K562 (cell line): Measurements from ENCODE around the gene GPR15. TPM values are rescaled to one million over a fixed set of nuclear protein-coding genes. Genes with fewer than 3 reads are reported as not detected.

ENCODE experiments used
- ATAC-seq: fragments of 200-7000 bp; cut with Tn5 transposase; 3 replicates; pipeline ENCODE4 v1.9.1; 2020; ENCODE audit warnings: moderate library complexity
- BruUV-seq: library from RNA; stranded (reverse); fragments of 400-500 nt; replicated peaks from 2 replicates; lab custom pipeline; 2021; lab: Mats Ljungman, UMichigan
- CTCF ChIA-PET: fragments of 300-600 bp; formaldehyde crosslinking; extraction: SDS; loops from one replicate; lab custom pipeline; 2021; ENCODE audit warnings: low intra/inter-chr PET ratio; lab: Yijun Ruan, JAX
- POLR2A ChIA-PET: fragments of 300-600, 350-650 bp; sonication (Branson Sonifier 250); formaldehyde crosslinking; extraction: SDS; loops from one replicate; lab custom pipeline; 2021; ENCODE audit warnings: antibody characterized with exemption, inconsistent platforms; lab: Yijun Ruan, JAX
- DNase-seq, 4 experiments: peaks; one replicate each; pipeline versions ENCODE4 v3.0.0 to v3.0.0-alpha.2; 2011 to 2018; ENCODE audit warnings: low spot score in 3 of 4, mixed read lengths in 3 of 4; ENCODE audit errors: extremely low read depth in 1 of 4
- FAIRE-seq: peaks from 2 replicates; lab custom pipeline; 2011; peaks lifted over from hg19 to GRCh38; lab: Jason Lieb, UNC
- H2AFZ ChIP-seq: 2 replicates; pipeline ENCODE4 v1.6.0; 2011; ENCODE audit warnings: low read depth, low read length, control low read depth, inconsistent platforms
- H3K27ac ChIP-seq: fragments of 200-600 bp; 3 replicates; pipeline ENCODE4 v1.8.0; 2011; ENCODE audit warnings: low read depth, mild to moderate bottlenecking, control low read depth, inconsistent platforms, low read length, moderate library complexity, mixed read lengths; ENCODE audit errors: extremely low read depth
- H3K27me3 ChIP-seq, 2 experiments: fragments of 300-600 bp in 1 of 2; 2 replicates in 1 of 2; 3 replicates in 1 of 2; pipeline versions ENCODE4 v1.6.0 to v1.8.0; 2011; ENCODE audit warnings: inconsistent platforms in 2 of 2, low read length in 2 of 2, mild to moderate bottlenecking in 1 of 2, mixed read lengths in 1 of 2, moderate library complexity in 1 of 2; ENCODE audit not compliant: control insufficient read depth in 2 of 2, insufficient read depth in 2 of 2
- H3K36me3 ChIP-seq: fragments of 300-600 bp; 3 replicates; pipeline ENCODE4 v1.8.0; 2011; ENCODE audit warnings: mild to moderate bottlenecking, low read length, inconsistent platforms; ENCODE audit not compliant: control insufficient read depth, insufficient read depth
- H3K4me1 ChIP-seq, 2 experiments: fragments of 200-600 bp in 1 of 2; replicated peaks in 1 of 2; 2 replicates in 1 of 2; 3 replicates in 1 of 2; pipeline versions ENCODE4 v1.5.1 to v1.8.0; 2011; ENCODE audit warnings: inconsistent platforms in 2 of 2, low read length in 2 of 2, mild to moderate bottlenecking in 1 of 2, mixed read lengths in 1 of 2, moderate library complexity in 1 of 2; ENCODE audit not compliant: control insufficient read depth in 2 of 2, insufficient read depth in 2 of 2
- H3K4me2 ChIP-seq: 2 replicates; pipeline ENCODE4 v1.6.1; 2011; ENCODE audit warnings: low read length, control low read depth, inconsistent platforms, mixed read lengths; ENCODE audit not compliant: insufficient read depth
- H3K4me3 ChIP-seq: fragments of 200-600 bp; sonication (generic), shearing (Covaris generic); 2 replicates; pipeline ENCODE4 v1.5.1; 2016; ENCODE audit warnings: control low read depth, inconsistent platforms
- H3K79me2 ChIP-seq: fragments of 200-600 bp; 3 replicates; pipeline ENCODE4 v1.8.0; 2011; ENCODE audit warnings: low read length, inconsistent platforms; ENCODE audit not compliant: control insufficient read depth, insufficient read depth
- H3K9ac ChIP-seq, 2 experiments: 2 replicates each; pipeline versions ENCODE4 v1.6.0 to v1.6.1; 2011; ENCODE audit warnings: low read depth in 2 of 2, low read length in 2 of 2, control low read depth in 1 of 2, inconsistent platforms in 1 of 2, mild to moderate bottlenecking in 1 of 2, mixed read lengths in 1 of 2; ENCODE audit not compliant: insufficient read depth in 1 of 2
- H3K9me1 ChIP-seq: one replicate; pipeline ENCODE4 v1.6.0; 2011; ENCODE audit warnings: inconsistent platforms, mild to moderate bottlenecking, low read length, moderate library complexity; ENCODE audit not compliant: control insufficient read depth, insufficient read depth
- H3K9me3 ChIP-seq: replicated peaks from 2 replicates; pipeline ENCODE4 v1.5.1; 2011; ENCODE audit warnings: low read depth, low read length, inconsistent platforms; ENCODE audit not compliant: control insufficient read depth, insufficient read depth
- H4K20me1 ChIP-seq: replicated peaks from 2 replicates; pipeline ENCODE4 v1.6.1; 2011; ENCODE audit warnings: low read length, inconsistent platforms, mixed read lengths; ENCODE audit not compliant: control insufficient read depth, insufficient read depth
- CEBPG ChIP-seq, 3 experiments: fragments of 200-800 bp in 1 of 3; sonication (Bioruptor generic) in 1 of 3; sonication (generic) in 1 of 3; formaldehyde crosslinking in 1 of 3; IDR thresholded peaks in 2 of 3; conservative IDR thresholded peaks in 1 of 3; 2 replicates each; pipeline versions ENCODE4 v1.6.1 to v1.8.0; 2016 to 2022; ENCODE audit warnings: missing compliant biosample characterization in 2 of 3, missing genetic modification characterization in 2 of 3, mild to moderate bottlenecking in 1 of 3, missing genetic modification reagents in 1 of 3
- CREBBP ChIP-seq: IDR thresholded peaks from one replicate; pipeline ENCODE4 v1.6.1; 2012; ENCODE audit warnings: low read depth, mild to moderate bottlenecking, control low read depth, inconsistent platforms, low read length
- FOXA1 ChIP-seq: fragments of 450-650 bp; IDR thresholded peaks from 2 replicates; pipeline ENCODE4 v1.6.1; 2016; ENCODE audit warnings: mild to moderate bottlenecking, borderline replicate concordance
- FOXA3 ChIP-seq, 2 experiments: fragments of 450-650 bp in 1 of 2; sonication (generic) in 1 of 2; formaldehyde crosslinking; IDR thresholded peaks in 1 of 2; conservative IDR thresholded peaks in 1 of 2; 2 replicates each; pipeline versions ENCODE4 v1.4.0 to v1.8.0; 2020 to 2022; ENCODE audit warnings: mild to moderate bottlenecking in 2 of 2, missing genetic modification reagents in 1 of 2
- FOXJ2 ChIP-seq: fragments of 200-800 bp; sonication (Bioruptor generic); IDR thresholded peaks from 2 replicates; pipeline ENCODE4 v1.6.1; 2016; ENCODE audit warnings: missing genetic modification characterization, missing compliant biosample characterization
- FOXJ3 ChIP-seq: sonication (generic); formaldehyde crosslinking; IDR thresholded peaks from 2 replicates; pipeline ENCODE4 v1.4.0; 2020; ENCODE audit warnings: mild to moderate bottlenecking, missing genetic modification reagents
- POLR2G ChIP-seq: fragments of 200-400 bp; formaldehyde crosslinking; IDR thresholded peaks from 2 replicates; pipeline ENCODE4 v1.6.1; 2017; ENCODE audit warnings: low read depth, mild to moderate bottlenecking, antibody characterized with exemption, low read length, moderate library complexity
- RBM22 ChIP-seq: fragments of 200-400 bp; formaldehyde crosslinking; IDR thresholded peaks from 2 replicates; pipeline ENCODE4 v1.6.1; 2018; ENCODE audit warnings: low read length, low read depth; ENCODE audit not compliant: poor library complexity, severe bottlenecking
- RHOXF2B ChIP-seq: fragments of 250-450 bp; sonication (Bioruptor Pico); conservative IDR thresholded peaks from 2 replicates; pipeline ENCODE4 v1.5.1; 2021
- SMARCA5 ChIP-seq: fragments of 450-650 bp; IDR thresholded peaks from 2 replicates; pipeline ENCODE4 v1.6.1; 2016
- SOX6 ChIP-seq: fragments of 450-650 bp; IDR thresholded peaks from 2 replicates; pipeline ENCODE4 v1.6.1; 2014; ENCODE audit warnings: mild to moderate bottlenecking
- SRSF3 ChIP-seq: fragments of 200-400 bp; formaldehyde crosslinking; IDR thresholded peaks from 2 replicates; pipeline ENCODE4 v1.6.1; 2016; ENCODE audit warnings: mild to moderate bottlenecking, low read length, moderate library complexity; ENCODE audit not compliant: insufficient read depth
- THRB ChIP-seq: fragments of 450-650 bp; formaldehyde crosslinking; conservative IDR thresholded peaks from 2 replicates; pipeline ENCODE4 v1.4.0; 2022; ENCODE audit warnings: mild to moderate bottlenecking, missing genetic modification characterization
- WGBS: fragments of 100-300 bp; shearing (Covaris generic); methylation state at CpG from one replicate; pipeline ENCODE4 v1.1.6; 2016; ENCODE audit warnings: low coverage, mixed read lengths; ENCODE audit not compliant: insufficient coverage; ENCODE audit errors: missing lambda C conversion rate; 5-methylcytosine and 5-hydroxymethylcytosine counted together
- in situ Hi-C: fragments of 300-500 bp; cut with MboI; formaldehyde crosslinking; loops from 4 replicates; pipeline ENCODE4 v1.15.0; 2018; ENCODE audit warnings: inconsistent platforms, mixed read lengths
- intact Hi-C: fragments of 100-400 bp; cut with micrococcal nuclease; formaldehyde crosslinking; loops from 2 replicates; pipeline ENCODE4 v1.14.2; 2022
- polyA plus RNA-seq, 8 experiments: library from polyadenylated mRNA; depleted of rRNA in 4 of 8; stranded (reverse) in 5 of 8; unstranded in 3 of 8; fragments of >200 nt; fragmentation: Nextera tagmentation in 2 of 8; fragmentation: Illumina TruSeq in 1 of 8; extraction: Ambion mirVana in 2 of 8; extraction: Trizol in 1 of 8; gene quantifications; 2 replicates each; pipeline versions ENCODE4 v1.2.1 to v1.2.3, GENCODE V29; 2011 to 2014; ENCODE audit warnings: inconsistent platforms in 1 of 8, missing spikeins in 1 of 8
- total RNA-seq, 7 experiments: library from RNA; depleted of rRNA in 6 of 7; stranded (reverse); fragments of >200 nt in 6 of 7; fragmentation: Illumina TruSeq in 2 of 7; extraction: Trizol in 2 of 7; gene quantifications; 2 replicates each; pipeline versions ENCODE4 v1.2.1 to v1.2.3, GENCODE V29; 2011 to 2021; ENCODE audit warnings: low replicate concordance in 1 of 7
- TF ChIP-seq, protein P1 (sequence below): fragments of 200-800 bp; sonication (Bioruptor generic); IDR thresholded peaks from 2 replicates; pipeline ENCODE4 v1.6.1; 2016; ENCODE audit warnings: missing genetic modification characterization, missing compliant biosample characterization

GPR15 gene
- total and polyA plus RNA-seq, 9 of the 15 experiments (the other 6 are each of a cell fraction or from before 2014, with no cell fraction given), result 0.13 TPM; not detected in 8

- intact Hi-C loops, result no loop called here
- POLR2A ChIA-PET, result no interaction called here
- no TSS peak for BruUV-seq
- TF ChIP-seq POLR2G, result no peak
- TF ChIP-seq SMARCA5, result no peak
- TF ChIP-seq FOXJ2 (tag), result no peak
- TF ChIP-seq FOXA3 (CRISPR knock-in tag; conservative IDR thresholded peaks at IDR 0.05 in 1 of 2, IDR thresholded peaks at IDR 0.05 in 1 of 2), result no peak
- TF ChIP-seq CREBBP, result no peak
- no peak for TF ChIP-seq RBM22
- no peak for TF ChIP-seq SRSF3
- TF ChIP-seq FOXJ3, result no peak
- TF ChIP-seq, protein P1, sequence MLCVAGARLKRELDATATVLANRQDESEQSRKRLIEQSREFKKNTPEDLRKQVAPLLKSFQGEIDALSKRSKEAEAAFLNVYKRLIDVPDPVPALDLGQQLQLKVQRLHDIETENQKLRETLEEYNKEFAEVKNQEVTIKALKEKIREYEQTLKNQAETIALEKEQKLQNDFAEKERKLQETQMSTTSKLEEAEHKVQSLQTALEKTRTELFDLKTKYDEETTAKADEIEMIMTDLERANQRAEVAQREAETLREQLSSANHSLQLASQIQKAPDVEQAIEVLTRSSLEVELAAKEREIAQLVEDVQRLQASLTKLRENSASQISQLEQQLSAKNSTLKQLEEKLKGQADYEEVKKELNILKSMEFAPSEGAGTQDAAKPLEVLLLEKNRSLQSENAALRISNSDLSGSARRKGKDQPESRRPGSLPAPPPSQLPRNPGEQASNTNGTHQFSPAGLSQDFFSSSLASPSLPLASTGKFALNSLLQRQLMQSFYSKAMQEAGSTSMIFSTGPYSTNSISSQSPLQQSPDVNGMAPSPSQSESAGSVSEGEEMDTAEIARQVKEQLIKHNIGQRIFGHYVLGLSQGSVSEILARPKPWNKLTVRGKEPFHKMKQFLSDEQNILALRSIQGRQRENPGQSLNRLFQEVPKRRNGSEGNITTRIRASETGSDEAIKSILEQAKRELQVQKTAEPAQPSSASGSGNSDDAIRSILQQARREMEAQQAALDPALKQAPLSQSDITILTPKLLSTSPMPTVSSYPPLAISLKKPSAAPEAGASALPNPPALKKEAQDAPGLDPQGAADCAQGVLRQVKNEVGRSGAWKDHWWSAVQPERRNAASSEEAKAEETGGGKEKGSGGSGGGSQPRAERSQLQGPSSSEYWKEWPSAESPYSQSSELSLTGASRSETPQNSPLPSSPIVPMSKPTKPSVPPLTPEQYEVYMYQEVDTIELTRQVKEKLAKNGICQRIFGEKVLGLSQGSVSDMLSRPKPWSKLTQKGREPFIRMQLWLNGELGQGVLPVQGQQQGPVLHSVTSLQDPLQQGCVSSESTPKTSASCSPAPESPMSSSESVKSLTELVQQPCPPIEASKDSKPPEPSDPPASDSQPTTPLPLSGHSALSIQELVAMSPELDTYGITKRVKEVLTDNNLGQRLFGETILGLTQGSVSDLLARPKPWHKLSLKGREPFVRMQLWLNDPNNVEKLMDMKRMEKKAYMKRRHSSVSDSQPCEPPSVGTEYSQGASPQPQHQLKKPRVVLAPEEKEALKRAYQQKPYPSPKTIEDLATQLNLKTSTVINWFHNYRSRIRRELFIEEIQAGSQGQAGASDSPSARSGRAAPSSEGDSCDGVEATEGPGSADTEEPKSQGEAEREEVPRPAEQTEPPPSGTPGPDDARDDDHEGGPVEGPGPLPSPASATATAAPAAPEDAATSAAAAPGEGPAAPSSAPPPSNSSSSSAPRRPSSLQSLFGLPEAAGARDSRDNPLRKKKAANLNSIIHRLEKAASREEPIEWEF (CRISPR knock-in tag), result no peak
- TF ChIP-seq CEBPG (CRISPR knock-in tag; IDR thresholded peaks at IDR 0.05), result no peak
- TF ChIP-seq CEBPG (tag; conservative IDR thresholded peaks at IDR 0.05 in 1 of 2, IDR thresholded peaks at IDR 0.05 in 1 of 2), result no peak
- no peak for TF ChIP-seq RHOXF2B (CRISPR knock-in tag)
- no peak for TF ChIP-seq THRB (CRISPR knock-in tag)
- no peak for TF ChIP-seq FOXA1
- TF ChIP-seq SOX6, result no peak
Measured at GRCh38 chr3:98563661-98564281, 32.0 kb downstream of the GPR15 start.

More at GRCh38 chr3:98563661-98564281, 32.0 kb downstream of the GPR15 start:
- CTCF ChIA-PET, result no interaction called here
- H3K4me1 ChIP-seq, result no peaks in the 10 kb centered on the region; a peak in 2 of 5 replicates
- H2AFZ ChIP-seq, result no peak overlapping the region
- in situ Hi-C loops, result no loop called here
- DNase-seq (no peak), ATAC-seq (no peak), FAIRE-seq (no peak)
- no peaks in the 10 kb centered on the region for H3K9me3 ChIP-seq
- no peaks in the 10 kb centered on the region for H3K36me3 ChIP-seq
- H3K27me3 ChIP-seq, result no peaks in the 10 kb centered on the region
- no peaks in the 10 kb centered on the region for H3K9me1 ChIP-seq
- H3K9ac ChIP-seq, result no peak overlapping the region
- H3K4me3 ChIP-seq, result no peak overlapping the region
- no peak overlapping the region for H3K4me2 ChIP-seq
- H3K27ac ChIP-seq, result no peak overlapping the region
- H4K20me1 ChIP-seq, result no peaks in the 10 kb centered on the region
- no peaks in the 10 kb centered on the region for H3K79me2 ChIP-seq
- 30% methylated on average over 2 of the region's 4 CpGs for WGBS
